NCI-H1417 (cell line): ENCODE results near the gene ARL13B.

ENCODE experiments used
- DNase-seq, 3 experiments: peaks; one replicate each; lab custom pipeline; 2025; lab: John Stamatoyannopoulos, UW

The ARL13B gene

GRCh38 chr3:94099311-94099710 lies 119.4 kb downstream of the ARL13B start:
- no peak for DNase-seq

- DNase-seq, result no peak
Observed at GRCh38 chr3:94101860-94102259, 121.9 kb downstream of the ARL13B start.
